Karpas-422 (cell line): Measurements from ENCODE around the gene PSEN1. TPM values are rescaled to one million over a fixed set of nuclear protein-coding genes. Genes with fewer than 3 reads are reported as not detected.

Source experiments
- DNase-seq: peaks from one replicate; pipeline ENCODE4 v3.0.0-alpha.2; 2015
- H2AFZ ChIP-seq: fragments of 200-600 bp; sonication (generic); 2 replicates; pipeline ENCODE4 v1.6.1; 2014; ENCODE audit warnings: antibody characterized with exemption, low read length, mixed read lengths
- H3K27ac ChIP-seq: fragments of 200-600 bp; sonication (generic); 2 replicates; pipeline ENCODE4 v1.5.1; 2014; ENCODE audit warnings: mild to moderate bottlenecking, low read length, moderate library complexity
- H3K27me3 ChIP-seq: fragments of 200-600 bp; sonication (generic); 2 replicates; pipeline ENCODE4 v1.6.1; 2014; ENCODE audit warnings: low read length, mixed read lengths
- H3K36me3 ChIP-seq: fragments of 200-600 bp; sonication (generic); 2 replicates; pipeline ENCODE4 v1.6.1; 2014; ENCODE audit warnings: low read length, mixed read lengths; ENCODE audit not compliant: insufficient read depth
- H3K4me1 ChIP-seq: fragments of 200-600 bp; sonication (generic); 2 replicates; pipeline ENCODE4 v1.6.1; 2014; ENCODE audit warnings: mild to moderate bottlenecking, low read length, mixed read lengths
- H3K4me2 ChIP-seq: fragments of 200-600 bp; sonication (generic); 2 replicates; pipeline ENCODE4 v1.6.1; 2014; ENCODE audit warnings: low read length, low read depth, mild to moderate bottlenecking; ENCODE audit not compliant: poor library complexity, severe bottlenecking
- H3K4me3 ChIP-seq: fragments of 200-600 bp; sonication (generic); 2 replicates; pipeline ENCODE4 v1.5.1; 2014; ENCODE audit warnings: mild to moderate bottlenecking, antibody characterized with exemption, low read length, mixed read lengths
- H3K79me2 ChIP-seq: fragments of 200-600 bp; sonication (generic); 2 replicates; pipeline ENCODE4 v1.6.1; 2014; ENCODE audit warnings: mild to moderate bottlenecking, low read length, mixed read lengths
- H3K9ac ChIP-seq: fragments of 200-600 bp; sonication (generic); 2 replicates; pipeline ENCODE4 v1.6.0; 2014; ENCODE audit warnings: low read length
- H3K9me2 ChIP-seq: fragments of 200-600 bp; sonication (generic), shearing (Covaris generic); replicated peaks from 2 replicates; pipeline ENCODE4 v1.6.0; 2014; ENCODE audit warnings: mild to moderate bottlenecking, low read length, moderate library complexity; ENCODE audit not compliant: insufficient read depth
- H3K9me3 ChIP-seq: fragments of 300-700, 200-600 bp; sonication (generic); 2 replicates; pipeline ENCODE4 v1.6.1; 2014; ENCODE audit warnings: low read length, mixed read lengths
- H4K20me1 ChIP-seq: fragments of 200-600 bp; sonication (generic); 2 replicates; pipeline ENCODE4 v1.6.1; 2014; ENCODE audit warnings: mild to moderate bottlenecking, antibody characterized with exemption, low read length, low read depth; ENCODE audit not compliant: insufficient read depth
- total RNA-seq: library from RNA; depleted of rRNA; stranded (reverse); fragments of >200 nt; shearing (Covaris generic); gene quantifications from 2 replicates; pipeline ENCODE4 v1.2.3, GENCODE V29; 2014; ENCODE audit warnings: low replicate concordance

PSEN1 gene
- total RNA-seq, 1 experiment from 2014 or later, result 57.8 TPM

GRCh38 chr14:73255693-73256225 is 119.5 kb downstream of the PSEN1 start:
- no peaks in the 10 kb centered on the region; the same call in 1 of the 2 replicates for H3K36me3 ChIP-seq
- H4K20me1 ChIP-seq, result peaks cover 24% of the 10 kb centered on the region
- H2AFZ ChIP-seq, result no peak overlapping the region
- no peak for DNase-seq
- no peaks in the 10 kb centered on the region for H3K79me2 ChIP-seq
- no peak overlapping the region for H3K4me2 ChIP-seq
- no peak overlapping the region for H3K27ac ChIP-seq
- no peaks in the 10 kb centered on the region for H3K27me3 ChIP-seq
- no peaks in the 10 kb centered on the region for H3K9me2 ChIP-seq
- H3K4me3 ChIP-seq, result no peak overlapping the region
- H3K9ac ChIP-seq, result no peak overlapping the region
- no peaks in the 10 kb centered on the region for H3K9me3 ChIP-seq
- peaks cover 21% of the 10 kb centered on the region for H3K4me1 ChIP-seq

DNA sequence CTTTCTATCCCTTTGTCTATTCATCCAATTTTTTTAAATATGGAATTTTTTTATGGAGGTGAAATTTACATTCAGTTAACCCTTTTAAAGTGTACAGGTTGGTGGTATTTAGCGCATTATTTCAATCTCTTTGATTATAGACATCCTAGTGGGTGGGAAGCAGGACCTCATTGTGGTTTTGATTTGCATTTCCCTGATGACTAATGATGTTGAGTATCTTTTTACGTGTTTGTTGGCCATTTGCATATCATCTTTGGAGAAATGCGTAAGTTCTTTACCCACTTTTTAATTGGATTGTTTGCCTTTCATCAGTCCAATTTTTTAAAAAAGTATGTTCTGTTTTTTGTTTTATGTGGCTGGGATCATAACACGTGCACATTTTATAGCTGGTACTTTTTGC is 121.8 kb downstream of the PSEN1 start:
- Histone ChIP-seq H3K4me2 (peak overlapping the region; percentile 33), H3K9ac (no peak overlapping the region), H3K79me2 (no peaks in the 10 kb centered on the region), H3K4me1 (peaks cover 21% of the 10 kb centered on the region), H3K9me3 (no peaks in the 10 kb centered on the region), H3K36me3 (no peaks in the 10 kb centered on the region; the same call in 1 of the 2 replicates), H4K20me1 (peaks cover 23% of the 10 kb centered on the region), H3K27me3 (no peaks in the 10 kb centered on the region), H2AFZ (no peak overlapping the region), H3K9me2 (no peaks in the 10 kb centered on the region), H3K27ac (no peak overlapping the region), H3K4me3 (no peak overlapping the region)
- DNase-seq, result peak; percentile 69

- DNase-seq, result no peak
- H4K20me1 ChIP-seq, result peaks cover 21% of the 10 kb centered on the region
- H3K79me2 ChIP-seq, result no peaks in the 10 kb centered on the region
- H3K4me3 ChIP-seq, result no peak overlapping the region
- no peaks in the 10 kb centered on the region for H3K9me3 ChIP-seq
- H3K4me1 ChIP-seq, result peaks cover 21% of the 10 kb centered on the region
- H3K27me3 ChIP-seq, result no peaks in the 10 kb centered on the region
- no peaks in the 10 kb centered on the region; the same call in 1 of the 2 replicates for H3K36me3 ChIP-seq
- no peak overlapping the region for H2AFZ ChIP-seq
- no peak overlapping the region for H3K9ac ChIP-seq
- no peaks in the 10 kb centered on the region for H3K9me2 ChIP-seq
- H3K27ac ChIP-seq, result no peak overlapping the region
- no peak overlapping the region for H3K4me2 ChIP-seq
These were observed 122.7 kb downstream of the PSEN1 start for GRCh38 chr14:73258845-73259611.

- peaks cover 21% of the 10 kb centered on the region for H4K20me1 ChIP-seq
- no peak overlapping the region for H2AFZ ChIP-seq
- H3K27me3 ChIP-seq, result no peaks in the 10 kb centered on the region
- H3K4me2 ChIP-seq, result no peak overlapping the region
- no peak overlapping the region for H3K4me3 ChIP-seq
- no peaks in the 10 kb centered on the region; the same call in 1 of the 2 replicates for H3K36me3 ChIP-seq
- H3K4me1 ChIP-seq, result peaks cover 21% of the 10 kb centered on the region
- no peak overlapping the region for H3K9ac ChIP-seq
- DNase-seq, result no peak
- no peak overlapping the region for H3K27ac ChIP-seq
- no peaks in the 10 kb centered on the region for H3K9me2 ChIP-seq
- no peaks in the 10 kb centered on the region for H3K79me2 ChIP-seq
- H3K9me3 ChIP-seq, result no peaks in the 10 kb centered on the region
These were observed 123.5 kb downstream of the PSEN1 start for GRCh38 chr14:73259837-73260236.

- no peaks in the 10 kb centered on the region for H3K27me3 ChIP-seq
- peaks cover 21% of the 10 kb centered on the region for H3K4me1 ChIP-seq
- H2AFZ ChIP-seq, result no peak overlapping the region
- no peak for DNase-seq
- H3K9me3 ChIP-seq, result no peaks in the 10 kb centered on the region
- H4K20me1 ChIP-seq, result peaks cover 21% of the 10 kb centered on the region
- H3K9ac ChIP-seq, result no peak overlapping the region
- H3K27ac ChIP-seq, result no peak overlapping the region
- no peak overlapping the region for H3K4me2 ChIP-seq
- H3K36me3 ChIP-seq, result no peaks in the 10 kb centered on the region; the same call in 1 of the 2 replicates
- H3K9me2 ChIP-seq, result no peaks in the 10 kb centered on the region
- H3K79me2 ChIP-seq, result no peaks in the 10 kb centered on the region
- no peak overlapping the region for H3K4me3 ChIP-seq
These were observed 124.3 kb downstream of the PSEN1 start for GRCh38 chr14:73260574-73260973.

DNA sequence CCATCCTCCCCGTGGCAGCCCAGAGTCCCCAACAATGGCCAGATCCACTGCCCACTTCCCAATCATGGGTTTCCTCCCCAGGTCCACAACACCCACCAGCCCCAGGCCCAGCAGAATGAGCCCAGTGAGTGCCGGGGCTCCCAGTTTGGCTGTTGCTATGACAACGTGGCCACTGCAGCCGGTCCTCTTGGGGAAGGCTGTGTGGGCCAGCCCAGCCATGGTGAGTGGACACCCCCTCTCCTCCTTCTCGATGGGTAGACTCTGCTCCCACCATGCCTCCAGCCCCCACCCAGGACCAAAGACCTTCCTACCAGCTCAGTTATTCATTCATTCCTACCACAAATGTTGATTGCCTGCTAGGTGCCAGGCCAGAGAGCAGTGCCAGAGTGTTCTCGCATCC is 124.8 kb downstream of the PSEN1 start:
- H3K4me2 ChIP-seq, result no peak overlapping the region

GRCh38 chr14:73261520-73262426 is 125.5 kb downstream of the PSEN1 start:
- no peaks in the 10 kb centered on the region for H3K27me3 ChIP-seq
- H3K9me2 ChIP-seq, result no peaks in the 10 kb centered on the region
- DNase-seq, result no peak
- no peak overlapping the region for H3K4me3 ChIP-seq
- H3K27ac ChIP-seq, result no peak overlapping the region
- H3K9ac ChIP-seq, result no peak overlapping the region
- peaks cover 21% of the 10 kb centered on the region for H4K20me1 ChIP-seq
- no peaks in the 10 kb centered on the region; the same call in 1 of the 2 replicates for H3K36me3 ChIP-seq
- H3K4me2 ChIP-seq, result no peak overlapping the region
- H3K4me1 ChIP-seq, result peaks cover 21% of the 10 kb centered on the region
- H3K9me3 ChIP-seq, result no peaks in the 10 kb centered on the region
- H3K79me2 ChIP-seq, result no peaks in the 10 kb centered on the region
- no peak overlapping the region for H2AFZ ChIP-seq

More for the DNA sequence above, 124.8 kb downstream of the PSEN1 start:
- DNase-seq, result no peak
- Histone ChIP-seq H3K36me3 (no peaks in the 10 kb centered on the region; the same call in 1 of the 2 replicates), H3K9me3 (no peaks in the 10 kb centered on the region), H3K4me1 (peaks cover 21% of the 10 kb centered on the region), H3K27ac (no peak overlapping the region), H3K9me2 (no peaks in the 10 kb centered on the region), H3K9ac (no peak overlapping the region), H3K79me2 (no peaks in the 10 kb centered on the region), H4K20me1 (peaks cover 21% of the 10 kb centered on the region), H2AFZ (no peak overlapping the region), H3K27me3 (no peaks in the 10 kb centered on the region), H3K4me3 (no peak overlapping the region)
